Measurements from ENCODE around the gene CABLES1. TPM values are rescaled to one million over a fixed set of nuclear protein-coding genes. Genes with fewer than 3 reads are reported as not detected.

Gene CABLES1
- polyA plus RNA-seq, 2 of the 4 experiments (the other 2 are of a cell fraction) = 4.5 to 8.6 TPM

- CTCF ChIA-PET = no interaction called here
- no peak for ATAC-seq
- Histone ChIP-seq H3K4me3 (no peak overlapping the region), H3K9me3 (peaks cover 13% of the 10 kb centered on the region; the same call in 1 of the 3 replicates), H3K27ac (no peak overlapping the region), H3K4me1 (no peaks in the 10 kb centered on the region), H3K4me2 (no peak overlapping the region)
- no peak for DNase-seq (ENCODE audit: low read depth in 1 of 2, low spot score in 1 of 2)
- no peak for FAIRE-seq
- POLR2A ChIA-PET = no interaction called here
- TF ChIP-seq ZNF302 (CRISPR knock-in tag; IDR thresholded peaks at IDR 0.05) (no peak), SREBF2 (IDR thresholded peaks at IDR 0.05) (no peak), POLR2AphosphoS2 (conservative IDR thresholded peaks at IDR 0.05; ENCODE audit: low read length) (no peak), NFE2L2 (conservative IDR thresholded peaks at IDR 0.05; ENCODE audit: low read length) (no peak), EHMT2 (IDR thresholded peaks at IDR 0.05; ENCODE audit: low read depth) (no peak), HMGXB4 (CRISPR knock-in tag; IDR thresholded peaks at IDR 0.05; ENCODE audit: borderline replicate concordance) (no peak), POLR2A (IDR thresholded peaks at IDR 0.05; ENCODE audit: low read length) (no peak), TFCP2L1 (CRISPR knock-in tag; IDR thresholded peaks at IDR 0.05) (no peak), FOSB (CRISPR knock-in tag; IDR thresholded peaks at IDR 0.05) (no peak), MAFK (IDR thresholded peaks at IDR 0.05; ENCODE audit: partially characterized antibody) (no peak), HOXA7 (CRISPR knock-in tag; IDR thresholded peaks at IDR 0.05) (no peak)
- TF ChIP-seq, protein P1, sequence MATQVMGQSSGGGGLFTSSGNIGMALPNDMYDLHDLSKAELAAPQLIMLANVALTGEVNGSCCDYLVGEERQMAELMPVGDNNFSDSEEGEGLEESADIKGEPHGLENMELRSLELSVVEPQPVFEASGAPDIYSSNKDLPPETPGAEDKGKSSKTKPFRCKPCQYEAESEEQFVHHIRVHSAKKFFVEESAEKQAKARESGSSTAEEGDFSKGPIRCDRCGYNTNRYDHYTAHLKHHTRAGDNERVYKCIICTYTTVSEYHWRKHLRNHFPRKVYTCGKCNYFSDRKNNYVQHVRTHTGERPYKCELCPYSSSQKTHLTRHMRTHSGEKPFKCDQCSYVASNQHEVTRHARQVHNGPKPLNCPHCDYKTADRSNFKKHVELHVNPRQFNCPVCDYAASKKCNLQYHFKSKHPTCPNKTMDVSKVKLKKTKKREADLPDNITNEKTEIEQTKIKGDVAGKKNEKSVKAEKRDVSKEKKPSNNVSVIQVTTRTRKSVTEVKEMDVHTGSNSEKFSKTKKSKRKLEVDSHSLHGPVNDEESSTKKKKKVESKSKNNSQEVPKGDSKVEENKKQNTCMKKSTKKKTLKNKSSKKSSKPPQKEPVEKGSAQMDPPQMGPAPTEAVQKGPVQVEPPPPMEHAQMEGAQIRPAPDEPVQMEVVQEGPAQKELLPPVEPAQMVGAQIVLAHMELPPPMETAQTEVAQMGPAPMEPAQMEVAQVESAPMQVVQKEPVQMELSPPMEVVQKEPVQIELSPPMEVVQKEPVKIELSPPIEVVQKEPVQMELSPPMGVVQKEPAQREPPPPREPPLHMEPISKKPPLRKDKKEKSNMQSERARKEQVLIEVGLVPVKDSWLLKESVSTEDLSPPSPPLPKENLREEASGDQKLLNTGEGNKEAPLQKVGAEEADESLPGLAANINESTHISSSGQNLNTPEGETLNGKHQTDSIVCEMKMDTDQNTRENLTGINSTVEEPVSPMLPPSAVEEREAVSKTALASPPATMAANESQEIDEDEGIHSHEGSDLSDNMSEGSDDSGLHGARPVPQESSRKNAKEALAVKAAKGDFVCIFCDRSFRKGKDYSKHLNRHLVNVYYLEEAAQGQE (IDR thresholded peaks at IDR 0.05) = no peak
- 62% methylated on average over 11 of the region's 11 CpGs for WGBS (ENCODE audit: missing lambda C conversion rate)
Measured at GRCh38 chr18:23272498-23273232, 137.4 kb downstream of the CABLES1 start.

DNA sequence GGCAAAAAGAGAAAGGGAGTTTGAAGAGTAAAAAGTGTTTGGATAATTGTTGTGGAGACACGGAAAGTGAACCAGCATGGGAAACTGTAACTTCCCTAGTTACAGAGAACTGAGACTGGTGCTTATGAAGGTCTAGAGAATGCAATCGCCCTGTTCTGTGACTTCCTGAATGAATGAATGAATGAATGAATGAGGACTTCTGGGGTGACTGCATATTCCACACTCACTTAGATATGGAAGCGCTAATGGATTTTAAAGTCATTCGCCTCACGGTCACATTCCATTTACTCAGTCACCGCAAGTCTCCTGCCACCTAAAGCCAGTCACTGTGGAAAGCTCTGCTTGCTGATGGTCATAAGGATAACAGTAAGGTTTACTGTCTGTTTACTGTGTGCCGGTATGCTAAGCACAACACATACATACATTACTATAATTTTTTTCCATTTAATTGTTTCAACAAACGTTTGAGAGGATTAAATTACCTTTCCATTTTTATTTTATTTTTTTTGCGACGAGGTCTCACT lies 138.2 kb downstream of the CABLES1 start:
- no peak overlapping the region for H3K4me3 ChIP-seq
- WGBS (ENCODE audit: missing lambda C conversion rate) = 78% methylated on average over 10 of the region's 10 CpGs
- H3K9me3 ChIP-seq = peaks cover 13% of the 10 kb centered on the region; the same call in 1 of the 3 replicates
- DNase-seq (ENCODE audit: low read depth in 1 of 2, low spot score in 1 of 2) (no peak), FAIRE-seq (no peak), ATAC-seq (no peak)
- TF ChIP-seq RFX5 (IDR thresholded peaks at IDR 0.05) = no peak
- TF ChIP-seq KDM1A (IDR thresholded peaks at IDR 0.05; ENCODE audit: low read depth) = no peak
- TF ChIP-seq HOXB13 (CRISPR knock-in tag; IDR thresholded peaks at IDR 0.05; ENCODE audit: low read depth) = no peak
- no peak for TF ChIP-seq SREBF2 (IDR thresholded peaks at IDR 0.05)
- no peak for TF ChIP-seq EHMT2 (IDR thresholded peaks at IDR 0.05; ENCODE audit: low read depth)
- TF ChIP-seq RAD21 (conservative IDR thresholded peaks at IDR 0.05 in 1 of 2, IDR thresholded peaks at IDR 0.05 in 1 of 2) = no peak
- no peak for TF ChIP-seq RNF2 (IDR thresholded peaks at IDR 0.05; ENCODE audit: borderline replicate concordance, low read depth)
- TF ChIP-seq EHF (CRISPR knock-in tag; IDR thresholded peaks at IDR 0.05) = no peak
- TF ChIP-seq TFCP2L1 (CRISPR knock-in tag; IDR thresholded peaks at IDR 0.05) = no peak
- TF ChIP-seq, protein P2, sequence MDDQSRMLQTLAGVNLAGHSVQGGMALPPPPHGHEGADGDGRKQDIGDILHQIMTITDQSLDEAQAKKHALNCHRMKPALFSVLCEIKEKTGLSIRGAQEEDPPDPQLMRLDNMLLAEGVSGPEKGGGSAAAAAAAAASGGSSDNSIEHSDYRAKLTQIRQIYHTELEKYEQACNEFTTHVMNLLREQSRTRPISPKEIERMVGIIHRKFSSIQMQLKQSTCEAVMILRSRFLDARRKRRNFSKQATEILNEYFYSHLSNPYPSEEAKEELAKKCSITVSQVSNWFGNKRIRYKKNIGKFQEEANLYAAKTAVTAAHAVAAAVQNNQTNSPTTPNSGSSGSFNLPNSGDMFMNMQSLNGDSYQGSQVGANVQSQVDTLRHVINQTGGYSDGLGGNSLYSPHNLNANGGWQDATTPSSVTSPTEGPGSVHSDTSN (IDR thresholded peaks at IDR 0.05) = no peak
- no peak for TF ChIP-seq MAZ (IDR thresholded peaks at IDR 0.05; ENCODE audit: borderline replicate concordance, low read depth, low read length)
- TF ChIP-seq CHD2 (IDR thresholded peaks at IDR 0.05; ENCODE audit: low read length, partially characterized antibody) = no peak
- TF ChIP-seq, protein P3, sequence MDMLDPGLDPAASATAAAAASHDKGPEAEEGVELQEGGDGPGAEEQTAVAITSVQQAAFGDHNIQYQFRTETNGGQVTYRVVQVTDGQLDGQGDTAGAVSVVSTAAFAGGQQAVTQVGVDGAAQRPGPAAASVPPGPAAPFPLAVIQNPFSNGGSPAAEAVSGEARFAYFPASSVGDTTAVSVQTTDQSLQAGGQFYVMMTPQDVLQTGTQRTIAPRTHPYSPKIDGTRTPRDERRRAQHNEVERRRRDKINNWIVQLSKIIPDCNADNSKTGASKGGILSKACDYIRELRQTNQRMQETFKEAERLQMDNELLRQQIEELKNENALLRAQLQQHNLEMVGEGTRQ (IDR thresholded peaks at IDR 0.05) = no peak
- TF ChIP-seq RARB (CRISPR knock-in tag; IDR thresholded peaks at IDR 0.05) = no peak
- no peak for TF ChIP-seq POLR2AphosphoS2 (conservative IDR thresholded peaks at IDR 0.05; ENCODE audit: low read length)
- no peak for TF ChIP-seq BHLHE40 (IDR thresholded peaks at IDR 0.05; ENCODE audit: low read depth, low read length)
- no peak for TF ChIP-seq HOXB5 (CRISPR knock-in tag; IDR thresholded peaks at IDR 0.05)
- no peak for TF ChIP-seq BCL3 (IDR thresholded peaks at IDR 0.05)
- TF ChIP-seq CBX8 (IDR thresholded peaks at IDR 0.05) = no peak
- no peak overlapping the region for H3K4me2 ChIP-seq
- ChIA-PET CTCF (no interaction called here), POLR2A (no interaction called here)
- H3K4me1 ChIP-seq = no peaks in the 10 kb centered on the region
- no peak overlapping the region for H3K27ac ChIP-seq
